ENCODE results near the gene PRX. TPM values are rescaled to one million over a fixed set of nuclear protein-coding genes. Genes with fewer than 3 reads are reported as not detected.

The PRX gene
- total RNA-seq, 1 donor from 2014 or later = 6.7 TPM

DNA sequence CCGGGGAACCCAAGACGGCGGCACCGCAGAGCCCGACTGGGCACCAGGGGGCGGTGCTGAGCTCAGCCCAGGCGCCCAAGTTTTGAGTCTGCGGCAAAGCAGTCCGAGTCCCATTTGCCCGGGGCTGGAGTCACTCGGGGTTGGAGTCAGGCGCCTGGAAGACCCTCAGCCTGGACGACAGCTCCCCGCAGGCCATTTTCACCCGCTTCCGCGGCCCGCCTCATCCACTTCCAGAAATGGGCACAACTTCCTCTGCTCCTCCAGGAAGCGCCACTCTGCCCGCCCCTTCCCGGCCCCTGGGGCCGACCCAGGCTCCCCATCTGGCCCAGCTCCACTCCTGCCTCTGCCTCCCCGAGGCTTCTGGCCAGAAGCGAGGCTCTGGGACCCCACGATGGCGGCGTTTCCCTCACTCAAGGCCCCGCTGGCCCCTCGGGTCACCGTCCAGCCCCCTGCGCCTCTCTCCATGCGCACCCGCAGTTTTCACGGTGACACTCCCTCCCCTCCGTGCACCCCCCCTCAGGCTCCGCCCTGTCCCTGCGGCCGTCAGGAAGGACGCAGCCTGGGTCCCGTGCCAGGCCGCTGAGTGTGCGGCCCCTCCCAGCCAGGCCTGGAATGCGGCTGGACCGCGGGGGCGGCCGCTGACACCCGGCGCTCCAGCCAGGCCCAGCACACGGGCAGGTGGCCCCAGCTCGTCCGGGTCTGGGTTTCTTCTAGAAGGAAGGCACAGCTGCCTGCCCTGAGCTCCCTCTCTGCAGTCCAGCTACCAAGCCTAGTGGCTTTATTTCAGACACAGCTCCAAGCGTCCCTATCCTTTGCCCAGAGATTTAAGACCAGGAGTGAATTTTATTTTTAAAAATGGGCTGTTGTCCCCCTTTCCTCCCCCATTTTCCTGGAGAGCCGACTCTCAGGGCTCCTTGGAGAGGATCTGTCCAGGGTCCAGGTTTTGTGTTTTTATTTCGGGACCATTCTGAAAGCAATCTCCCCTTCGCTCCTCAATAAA is 7.9 kb upstream of the PRX start:
- H3K27ac Mint-ChIP-seq (ENCODE audit: unreplicated experiment) = peak overlapping the region; percentile 73

DNA sequence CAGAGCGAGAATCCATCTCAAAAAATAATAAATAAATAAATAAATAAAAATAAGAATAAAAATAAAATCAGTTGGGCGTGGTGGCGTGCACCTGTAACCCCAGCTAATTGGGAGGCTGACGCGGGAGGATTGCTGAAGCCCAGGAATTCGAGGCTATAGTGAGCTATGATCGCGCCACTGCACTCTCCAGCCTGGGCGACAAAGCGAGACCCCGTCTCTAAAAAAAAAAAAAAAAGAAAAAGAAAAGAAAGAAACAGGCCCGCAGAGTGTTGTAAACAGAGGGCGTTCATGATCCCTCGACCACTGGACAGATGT is 7.2 kb upstream of the PRX start:
- no peak overlapping the region for H3K27ac Mint-ChIP-seq (ENCODE audit: unreplicated experiment)
- no peak for DNase-seq (ENCODE audit: low spot score)
- H3K4me1 Mint-ChIP-seq (ENCODE audit: unreplicated experiment) = peaks cover 50% of the 10 kb centered on the region
- H3K36me3 Mint-ChIP-seq (ENCODE audit: low read depth, unreplicated experiment) = peaks cover 10% of the 10 kb centered on the region
- TF ChIP-seq, protein P1, sequence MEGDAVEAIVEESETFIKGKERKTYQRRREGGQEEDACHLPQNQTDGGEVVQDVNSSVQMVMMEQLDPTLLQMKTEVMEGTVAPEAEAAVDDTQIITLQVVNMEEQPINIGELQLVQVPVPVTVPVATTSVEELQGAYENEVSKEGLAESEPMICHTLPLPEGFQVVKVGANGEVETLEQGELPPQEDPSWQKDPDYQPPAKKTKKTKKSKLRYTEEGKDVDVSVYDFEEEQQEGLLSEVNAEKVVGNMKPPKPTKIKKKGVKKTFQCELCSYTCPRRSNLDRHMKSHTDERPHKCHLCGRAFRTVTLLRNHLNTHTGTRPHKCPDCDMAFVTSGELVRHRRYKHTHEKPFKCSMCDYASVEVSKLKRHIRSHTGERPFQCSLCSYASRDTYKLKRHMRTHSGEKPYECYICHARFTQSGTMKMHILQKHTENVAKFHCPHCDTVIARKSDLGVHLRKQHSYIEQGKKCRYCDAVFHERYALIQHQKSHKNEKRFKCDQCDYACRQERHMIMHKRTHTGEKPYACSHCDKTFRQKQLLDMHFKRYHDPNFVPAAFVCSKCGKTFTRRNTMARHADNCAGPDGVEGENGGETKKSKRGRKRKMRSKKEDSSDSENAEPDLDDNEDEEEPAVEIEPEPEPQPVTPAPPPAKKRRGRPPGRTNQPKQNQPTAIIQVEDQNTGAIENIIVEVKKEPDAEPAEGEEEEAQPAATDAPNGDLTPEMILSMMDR (IDR thresholded peaks at IDR 0.05; ENCODE audit: unreplicated experiment) = no peak
- H3K4me3 Mint-ChIP-seq (ENCODE audit: unreplicated experiment) = no peak overlapping the region
- peaks cover 15% of the 10 kb centered on the region for H3K27me3 Mint-ChIP-seq (ENCODE audit: unreplicated experiment)
- no peaks in the 10 kb centered on the region for H3K9me3 Mint-ChIP-seq (ENCODE audit: unreplicated experiment)

More for the DNA sequence above, 7.9 kb upstream of the PRX start:
- Mint-ChIP-seq H3K27me3 (ENCODE audit: unreplicated experiment) (peaks cover 15% of the 10 kb centered on the region), H3K4me3 (ENCODE audit: unreplicated experiment) (peak overlapping the region; percentile 68), H3K4me1 (ENCODE audit: unreplicated experiment) (peaks cover 44% of the 10 kb centered on the region), H3K9me3 (ENCODE audit: unreplicated experiment) (no peaks in the 10 kb centered on the region), H3K36me3 (ENCODE audit: low read depth, unreplicated experiment) (peaks cover 10% of the 10 kb centered on the region)
- TF ChIP-seq, protein P1 (IDR thresholded peaks at IDR 0.05; ENCODE audit: unreplicated experiment) = peak; percentile 85
- DNase-seq (ENCODE audit: low spot score) = peak; percentile 87

DNA sequence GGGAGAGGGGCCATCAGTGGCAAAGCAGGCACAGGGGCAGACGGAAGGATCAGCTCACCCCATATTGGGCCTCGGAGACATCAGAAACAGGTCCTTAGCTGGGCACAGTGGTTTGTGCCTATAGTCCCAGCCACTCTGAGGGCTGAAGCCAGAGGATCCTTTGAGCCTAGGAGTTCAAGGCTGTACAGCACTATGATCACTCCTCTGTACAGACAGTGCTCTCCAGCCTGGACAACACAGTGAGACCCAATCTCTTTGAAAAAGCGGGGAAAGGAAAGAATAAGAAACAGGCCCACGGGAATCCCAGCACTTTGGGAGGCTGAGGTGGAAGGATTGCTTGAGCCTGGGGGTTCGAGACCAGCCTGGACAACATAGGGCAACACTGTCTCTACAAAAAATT is 6.6 kb upstream of the PRX start:
- Mint-ChIP-seq H3K9me3 (ENCODE audit: unreplicated experiment) (no peaks in the 10 kb centered on the region), H3K27me3 (ENCODE audit: unreplicated experiment) (peaks cover 12% of the 10 kb centered on the region), H3K36me3 (ENCODE audit: low read depth, unreplicated experiment) (peaks cover 10% of the 10 kb centered on the region), H3K4me3 (ENCODE audit: unreplicated experiment) (peak overlapping the region; percentile 40), H3K4me1 (ENCODE audit: unreplicated experiment) (peaks cover 53% of the 10 kb centered on the region), H3K27ac (ENCODE audit: unreplicated experiment) (no peak overlapping the region)
- TF ChIP-seq, protein P1 (IDR thresholded peaks at IDR 0.05; ENCODE audit: unreplicated experiment) = no peak
- no peak for DNase-seq (ENCODE audit: low spot score)

DNA sequence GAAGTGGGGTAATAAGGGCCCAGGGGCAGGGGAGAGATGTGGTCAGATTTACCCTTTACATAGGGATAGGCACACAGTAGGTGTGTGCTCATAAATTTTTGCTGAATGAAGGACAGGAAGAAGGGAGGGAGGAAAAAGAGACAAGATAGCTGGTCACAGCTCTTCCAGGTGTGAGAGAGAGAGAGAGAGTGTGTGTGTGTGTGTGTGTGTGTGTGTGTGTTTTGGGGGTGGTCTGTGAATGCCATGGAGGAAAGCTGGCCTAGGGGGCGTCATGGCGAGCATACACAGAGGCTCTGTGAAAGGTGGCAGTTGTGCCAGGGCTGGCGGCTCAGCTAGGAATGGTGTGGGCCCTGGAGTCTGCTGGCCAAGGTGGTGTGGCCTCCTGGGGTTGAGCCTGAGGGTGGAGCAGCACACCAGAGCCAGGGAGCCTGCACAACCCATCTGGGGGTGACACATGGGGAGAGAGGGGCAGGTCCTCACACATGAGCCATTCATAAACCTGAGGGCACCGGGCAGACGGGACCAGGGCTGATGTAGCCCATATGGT is 6.0 kb upstream of the PRX start:
- DNase-seq (ENCODE audit: low spot score) = no peak
- Mint-ChIP-seq H3K4me1 (ENCODE audit: unreplicated experiment) (peaks cover 48% of the 10 kb centered on the region), H3K36me3 (ENCODE audit: low read depth, unreplicated experiment) (peaks cover 10% of the 10 kb centered on the region), H3K4me3 (ENCODE audit: unreplicated experiment) (peak overlapping the region; percentile 3), H3K27me3 (ENCODE audit: unreplicated experiment) (peaks cover 8% of the 10 kb centered on the region), H3K27ac (ENCODE audit: unreplicated experiment) (no peak overlapping the region), H3K9me3 (ENCODE audit: unreplicated experiment) (no peaks in the 10 kb centered on the region)
- TF ChIP-seq, protein P1 (IDR thresholded peaks at IDR 0.05; ENCODE audit: unreplicated experiment) = no peak

DNA sequence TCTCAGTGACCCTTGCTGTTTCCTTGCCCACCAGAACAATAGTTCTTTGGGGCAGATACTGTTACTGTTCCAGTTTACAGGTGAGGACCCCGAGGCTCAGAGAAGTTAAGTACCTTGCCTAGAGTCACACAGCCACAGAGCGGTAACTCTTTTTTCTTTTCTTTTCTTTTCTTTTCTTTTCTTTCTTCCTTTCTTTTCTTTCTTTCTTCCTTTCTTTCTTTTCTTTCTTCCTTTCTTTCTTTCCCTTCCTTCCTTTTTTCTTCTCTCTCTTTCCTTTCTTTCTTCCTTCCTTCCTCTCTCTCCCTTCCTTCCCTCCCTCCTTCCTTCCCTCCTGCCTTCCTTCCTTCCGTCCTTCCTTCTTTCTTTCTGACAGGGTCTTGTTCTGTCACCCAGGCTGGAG is 4.9 kb upstream of the PRX start:
- no peak for DNase-seq (ENCODE audit: low spot score)
- H3K27ac Mint-ChIP-seq (ENCODE audit: unreplicated experiment) = peak overlapping the region; percentile 95
- H3K4me3 Mint-ChIP-seq (ENCODE audit: unreplicated experiment) = peak overlapping the region; percentile 80
- TF ChIP-seq, protein P1 (IDR thresholded peaks at IDR 0.05; ENCODE audit: unreplicated experiment) = no peak
- H3K9me3 Mint-ChIP-seq (ENCODE audit: unreplicated experiment) = no peaks in the 10 kb centered on the region
- H3K27me3 Mint-ChIP-seq (ENCODE audit: unreplicated experiment) = peaks cover 14% of the 10 kb centered on the region
- H3K4me1 Mint-ChIP-seq (ENCODE audit: unreplicated experiment) = peaks cover 53% of the 10 kb centered on the region
- H3K36me3 Mint-ChIP-seq (ENCODE audit: low read depth, unreplicated experiment) = peaks cover 10% of the 10 kb centered on the region

Measured in endothelial cell (in vitro differentiated cells).